ENCODE data around the gene DNM3.
"Not testable (repeated sequence)": the region's sequence is repeated elsewhere in the genome, so short reads cannot be mapped to it uniquely, and the experiment has no call there.

DNM3 gene

DNA sequence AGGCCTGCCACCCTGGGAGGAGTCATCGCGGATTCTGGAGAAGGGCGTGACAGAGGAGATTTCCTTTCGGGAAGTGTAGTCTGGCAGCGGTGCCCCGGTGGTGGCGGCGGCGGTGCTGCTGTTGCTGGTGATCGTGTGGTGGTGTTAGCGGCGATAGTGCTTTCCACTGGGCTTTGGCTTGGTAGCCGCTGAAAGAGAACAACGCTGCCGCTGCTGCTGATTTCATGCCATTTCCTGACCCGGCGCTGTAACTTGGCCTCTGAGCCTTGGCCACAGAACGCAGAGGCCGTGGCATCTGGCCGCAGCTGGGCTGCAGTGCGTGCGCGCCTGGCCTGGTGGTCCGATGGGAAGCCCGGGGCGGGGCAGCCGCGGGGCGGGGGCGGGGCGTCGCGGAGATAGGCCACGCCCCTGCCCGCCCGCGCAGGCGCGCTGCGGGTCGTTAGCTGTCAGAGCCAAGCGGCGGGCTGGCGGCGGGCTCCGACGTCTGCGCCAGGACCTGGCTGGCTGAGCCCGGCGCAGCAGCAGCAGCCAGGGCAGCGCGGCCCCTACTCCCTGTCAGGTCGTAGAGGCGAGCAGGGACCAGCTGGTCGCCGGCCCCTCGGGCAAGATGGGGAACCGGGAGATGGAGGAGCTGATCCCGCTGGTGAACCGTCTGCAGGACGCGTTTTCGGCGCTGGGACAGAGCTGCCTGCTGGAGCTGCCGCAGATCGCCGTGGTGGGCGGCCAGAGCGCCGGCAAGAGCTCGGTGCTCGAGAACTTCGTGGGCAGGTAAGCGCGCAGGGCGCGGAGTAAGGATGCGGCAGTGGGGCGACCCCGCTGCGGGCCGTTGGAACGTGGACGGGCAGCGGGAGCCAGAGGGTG is at the start of gene DNM3:
TSS of gene DNM3 (plus strand) at position 449 of the 861 bp plus-strand sequence. CDS start at position 608, 159 bp downstream.
- peak; percentile 68 for DNase-seq (ENCODE audit: low read depth)

DNA sequence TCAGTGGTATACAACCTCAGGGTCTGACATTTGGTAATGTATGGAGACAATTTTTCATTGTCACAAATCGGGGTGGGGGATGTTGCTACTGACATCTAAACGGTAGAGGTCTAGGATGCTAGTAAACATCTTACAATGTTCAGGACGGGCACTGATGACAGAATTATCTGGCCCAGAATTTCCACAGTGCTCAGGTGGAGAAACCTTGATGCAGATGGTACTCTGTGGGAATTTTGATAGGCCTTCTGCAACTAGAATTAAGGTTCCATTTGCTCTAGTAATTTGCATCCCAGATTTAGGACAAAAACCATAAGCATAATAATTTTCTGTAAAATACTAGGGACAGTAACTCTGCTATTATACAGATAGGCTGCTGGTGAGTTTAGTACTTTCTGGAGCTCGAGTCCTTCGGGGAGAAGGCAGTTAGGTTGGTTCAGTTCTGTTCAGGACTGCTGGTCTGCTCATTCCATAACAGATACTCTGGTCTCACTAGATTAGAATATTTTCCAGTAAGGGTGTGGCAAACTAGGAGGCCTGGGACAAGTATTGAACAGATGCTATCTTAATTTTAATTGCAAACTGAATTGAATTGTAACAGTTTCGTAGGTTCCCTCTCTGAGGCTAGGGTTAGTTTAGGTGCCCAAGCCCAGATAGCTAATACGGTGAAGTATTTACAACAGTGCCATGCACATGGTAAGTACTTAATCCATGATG is 48.5 kb upstream of the DNM3 start:
- DNase-seq (ENCODE audit: low read depth) = no peak

GRCh38 chr1:171793636-171794035 is 47.7 kb upstream of the DNM3 start:
- no peak for DNase-seq (ENCODE audit: low read depth)

- DNase-seq (ENCODE audit: low read depth) = peak; percentile 51
These were observed 47.2 kb upstream of the DNM3 start for GRCh38 chr1:171794085-171794484.

DNA sequence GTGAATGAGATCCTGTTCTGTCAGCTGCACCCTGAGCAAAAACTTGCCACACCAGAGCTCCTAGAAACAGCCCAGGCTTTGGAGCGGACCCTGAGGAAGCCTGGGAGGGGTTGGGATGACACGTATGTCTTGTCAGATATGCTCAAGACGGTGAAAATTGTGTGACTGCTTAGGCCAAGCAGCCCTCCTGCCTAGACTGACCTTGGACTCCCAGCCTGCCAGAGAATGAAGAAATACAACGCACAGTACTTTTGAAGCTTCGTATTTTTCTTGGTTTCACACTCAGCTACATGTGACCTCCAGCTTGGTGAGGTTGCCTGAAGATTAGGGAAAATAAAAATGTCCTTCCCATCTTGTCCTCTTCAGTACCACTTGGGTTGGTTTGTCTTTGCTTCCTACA is 44.7 kb upstream of the DNM3 start:
- no peak for DNase-seq (ENCODE audit: low read depth)

DNA sequence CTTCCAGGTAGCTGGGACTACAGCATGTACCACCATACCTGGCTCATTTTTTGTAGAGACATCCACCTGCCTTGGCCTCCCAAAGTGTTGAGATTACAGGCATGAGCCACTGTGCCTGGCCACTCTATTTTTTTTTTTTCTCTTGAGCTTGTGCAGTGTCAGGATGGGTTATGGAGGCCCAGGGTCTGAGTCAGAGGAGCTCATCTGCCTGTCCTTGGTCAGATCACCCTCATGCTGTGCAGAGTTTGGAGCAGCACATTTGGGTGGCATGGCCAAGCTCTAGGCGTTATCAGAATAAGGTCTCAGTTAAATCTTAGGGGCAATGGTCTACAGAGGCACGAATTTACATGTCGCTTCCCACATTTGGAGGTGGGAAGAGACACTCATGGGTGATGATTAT is 43.0 kb upstream of the DNM3 start:
- no peak for DNase-seq (ENCODE audit: low read depth)

- no peak for DNase-seq (ENCODE audit: low read depth)
These were observed 42.5 kb upstream of the DNM3 start for GRCh38 chr1:171798765-171799164.

DNA sequence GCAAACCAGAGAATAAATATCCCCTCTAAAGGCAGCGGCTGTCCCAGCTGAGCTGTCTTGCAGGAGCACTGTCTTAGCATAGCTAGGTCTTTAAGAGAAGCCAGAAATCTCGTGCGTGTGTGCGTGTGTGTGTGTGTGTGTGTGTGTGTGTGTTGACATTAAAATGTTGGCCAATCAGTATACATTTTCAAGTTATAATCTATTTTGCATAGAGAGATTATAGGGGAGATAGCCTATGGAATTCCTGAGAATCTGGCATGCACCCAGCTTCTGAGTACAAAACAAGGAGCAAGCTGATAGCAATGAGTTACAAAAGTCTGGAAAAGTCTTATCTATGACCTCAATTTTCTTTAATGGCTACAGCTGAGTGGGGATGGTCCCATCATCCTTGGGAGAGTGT is 42.1 kb upstream of the DNM3 start:
- peak; percentile 57 for DNase-seq (ENCODE audit: low read depth)

GRCh38 chr1:171799698-171800097 is 41.6 kb upstream of the DNM3 start:
- DNase-seq (ENCODE audit: low read depth) = not testable (repeated sequence)

DNA sequence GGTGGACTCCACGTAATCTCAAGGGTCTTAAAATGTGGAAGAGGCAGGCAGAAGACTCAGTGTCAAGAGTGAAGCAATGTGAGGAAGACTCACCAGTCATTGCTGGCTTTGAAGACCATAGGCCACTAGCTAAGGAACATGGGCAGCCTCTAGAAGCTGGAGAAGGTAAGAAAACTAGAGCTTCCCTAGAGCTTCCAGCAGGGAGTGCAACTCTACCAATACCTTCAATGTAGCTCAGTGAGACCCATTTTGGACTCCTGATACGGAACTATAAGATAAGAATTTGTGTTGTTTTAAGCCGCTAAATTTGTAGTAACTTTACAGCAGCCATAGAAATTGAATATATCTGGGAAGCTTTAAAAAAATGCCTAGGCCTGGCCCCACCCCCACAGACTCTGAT is 41.0 kb upstream of the DNM3 start:
- no peak for DNase-seq (ENCODE audit: low read depth)

DNA sequence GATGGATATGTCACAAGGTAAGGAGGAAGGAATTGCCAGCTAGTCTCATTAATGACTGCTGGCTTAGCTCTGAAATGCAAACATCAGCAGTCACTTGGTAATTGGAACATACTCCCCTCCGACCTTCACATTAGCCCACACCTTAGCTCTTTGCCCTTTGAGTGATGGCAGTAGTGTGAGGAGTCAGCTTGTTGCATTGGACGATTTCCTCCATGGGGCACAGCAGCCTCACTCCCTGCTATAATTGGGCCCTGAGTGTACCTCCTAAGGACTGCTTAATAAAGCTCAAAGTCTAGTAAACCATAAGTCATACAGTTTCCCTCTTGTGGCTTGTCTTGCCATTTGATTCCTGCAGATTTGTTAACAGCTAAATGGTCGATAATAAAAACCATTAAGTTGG is 40.4 kb upstream of the DNM3 start:
- no peak for DNase-seq (ENCODE audit: low read depth)

GRCh38 chr1:171801487-171801891 is 39.8 kb upstream of the DNM3 start:
- peak; percentile 37 for DNase-seq (ENCODE audit: low read depth)

DNA sequence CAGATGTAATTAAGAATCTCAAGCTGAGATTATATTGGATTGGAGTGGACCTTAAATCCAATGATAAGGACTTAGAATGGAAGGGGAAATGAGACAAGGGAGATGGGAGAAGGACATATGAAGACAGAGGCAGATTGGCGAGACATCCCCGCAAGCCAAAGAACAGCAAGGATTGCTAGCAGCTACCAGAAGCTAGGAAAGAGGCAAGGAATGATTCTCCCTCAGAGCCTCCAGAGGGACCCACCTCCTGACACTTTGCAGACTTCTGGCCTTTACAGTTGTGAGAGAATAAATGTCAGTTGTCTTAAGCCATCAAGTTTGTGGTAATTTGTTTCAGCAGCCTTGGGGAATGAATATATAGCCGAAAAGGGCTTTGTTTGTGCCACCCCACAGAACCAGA is 39.1 kb upstream of the DNM3 start:
- no peak for DNase-seq (ENCODE audit: low read depth)

DNA sequence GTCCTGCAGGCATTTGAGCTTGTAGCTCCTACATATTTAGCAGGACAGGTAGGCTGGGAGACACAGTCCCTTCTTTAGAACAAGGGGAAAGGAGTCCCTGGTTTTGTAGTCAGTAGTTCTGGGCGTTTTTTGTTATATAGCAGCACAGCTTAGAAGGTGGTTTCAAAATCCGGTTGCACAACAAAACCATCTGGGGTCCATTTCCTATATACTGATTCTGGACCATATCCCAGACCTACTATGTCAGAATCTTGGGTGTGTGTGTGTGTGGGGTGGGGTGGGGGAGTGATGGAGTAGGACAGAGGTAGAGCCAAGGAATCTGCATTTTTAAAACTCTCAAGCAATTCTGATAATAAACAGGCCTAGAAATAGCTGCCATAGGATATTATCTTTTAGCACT is 38.3 kb upstream of the DNM3 start:
- peak; percentile 42 for DNase-seq (ENCODE audit: low read depth)

DNA sequence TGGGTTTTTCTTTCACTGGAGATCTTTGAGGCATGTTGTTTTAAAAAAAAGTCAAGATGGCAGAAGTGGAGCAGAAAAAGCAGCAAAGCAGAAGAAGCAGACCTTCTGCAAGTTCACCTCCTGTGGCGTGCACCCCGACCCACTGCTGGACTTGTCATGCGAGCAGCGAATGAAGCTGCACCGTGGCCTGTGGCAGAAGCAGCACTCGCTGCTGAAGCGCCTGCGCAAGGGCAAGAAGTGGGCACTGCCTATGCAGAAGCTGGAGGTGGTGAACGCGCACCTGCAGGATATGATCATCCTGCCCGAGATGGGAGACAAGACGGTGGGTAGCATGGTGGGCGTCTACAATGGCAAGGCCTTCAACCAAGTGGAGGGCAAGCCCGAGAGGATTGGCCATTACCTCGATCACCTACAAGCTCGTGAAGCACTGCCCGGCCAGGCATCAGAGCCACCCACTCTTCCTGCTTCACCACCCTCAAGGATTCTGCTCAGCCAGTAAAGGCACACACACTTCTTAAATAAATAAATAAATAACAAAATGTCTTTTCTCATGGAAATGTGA is 37.8 kb upstream of the DNM3 start:
- DNase-seq (ENCODE audit: low read depth) = no peak

GRCh38 chr1:171805395-171806115 is 35.7 kb upstream of the DNM3 start:
- DNase-seq (ENCODE audit: low read depth) = no peak

GRCh38 chr1:171807556-171807955 is 33.7 kb upstream of the DNM3 start:
- DNase-seq (ENCODE audit: low read depth) = no peak

DNA sequence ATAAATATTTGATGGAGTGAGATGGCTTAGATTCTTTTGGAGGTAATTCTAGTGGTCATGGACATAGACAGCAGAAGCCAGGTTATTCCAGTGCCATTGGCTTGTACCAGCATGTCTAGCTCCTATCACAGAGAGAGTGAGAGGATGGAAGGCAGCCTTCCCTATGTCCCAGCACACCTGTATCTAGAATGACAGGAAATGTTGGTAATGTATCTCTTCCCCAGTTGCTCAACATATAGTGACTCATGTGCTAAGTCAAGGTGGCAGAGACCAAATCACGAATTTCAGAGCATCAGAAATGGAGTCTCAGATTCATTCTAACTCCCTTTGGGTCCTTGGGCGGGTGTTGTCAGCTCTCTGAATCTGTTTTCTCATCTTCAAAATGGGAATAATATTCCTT is 31.5 kb upstream of the DNM3 start:
- no peak for DNase-seq (ENCODE audit: low read depth)

DNA sequence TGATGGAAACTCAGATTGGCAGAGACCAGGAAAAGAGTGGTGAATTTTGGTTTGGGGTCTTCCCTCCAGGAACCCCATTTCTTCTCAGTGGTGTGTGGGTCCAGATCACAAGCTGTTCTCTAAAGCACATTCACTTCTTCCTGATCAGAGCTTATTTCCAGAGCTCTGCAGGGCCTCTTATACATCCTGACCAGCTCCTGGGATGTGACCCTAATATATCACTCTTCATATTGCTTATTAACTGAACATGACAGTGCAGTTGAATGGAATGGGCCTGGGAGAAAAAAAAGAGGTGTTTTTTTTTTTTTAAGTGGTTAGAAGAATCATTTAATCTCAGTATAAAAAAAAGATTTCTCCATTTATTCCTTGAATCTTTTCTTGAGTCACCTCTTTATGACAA is 29.6 kb upstream of the DNM3 start:
- DNase-seq (ENCODE audit: low read depth) = no peak

- DNase-seq (ENCODE audit: low read depth) = no peak
These were observed 26.6 kb upstream of the DNM3 start for GRCh38 chr1:171814692-171815091.

DNA sequence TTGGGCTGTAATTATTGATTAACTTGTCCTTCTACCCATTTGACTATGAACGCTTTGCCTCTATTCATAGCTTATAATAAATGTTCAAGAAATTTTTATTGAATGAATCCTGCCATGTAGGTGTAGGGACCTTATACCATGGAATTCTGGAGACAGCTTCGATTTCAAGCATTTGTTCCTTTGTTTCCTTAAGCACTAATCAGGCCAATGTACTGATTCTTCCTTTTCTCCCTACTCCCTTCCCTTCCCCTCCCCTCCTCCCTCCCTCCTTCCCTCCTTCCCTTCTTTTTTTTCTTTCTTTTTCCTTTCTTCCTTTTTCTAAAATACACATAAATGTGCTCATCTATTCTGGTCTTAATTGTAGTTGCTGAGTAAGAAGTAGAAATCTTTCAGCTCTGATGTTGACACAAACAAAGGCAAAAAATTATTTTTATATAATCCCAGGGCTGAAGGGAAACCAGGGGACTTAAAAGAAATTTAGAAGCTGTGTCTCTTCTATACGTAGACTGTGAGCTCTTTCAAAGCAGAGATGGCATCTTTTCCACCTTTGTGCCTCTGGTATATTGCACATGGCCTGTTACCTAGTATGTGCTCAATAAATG is 24.9 kb upstream of the DNM3 start:
- DNase-seq (ENCODE audit: low read depth) = no peak
